Karpas-422 (cell line): ENCODE measurements around the gene ZNF500. TPM values are rescaled to one million over a fixed set of nuclear protein-coding genes. Genes with fewer than 3 reads are reported as not detected.

Experiments
- DNase-seq: peaks from one replicate; pipeline ENCODE4 v3.0.0-alpha.2; 2015
- H2AFZ ChIP-seq: fragments of 200-600 bp; sonication (generic); 2 replicates; pipeline ENCODE4 v1.6.1; 2014; ENCODE audit warnings: antibody characterized with exemption, low read length, mixed read lengths
- H3K27ac ChIP-seq: fragments of 200-600 bp; sonication (generic); 2 replicates; pipeline ENCODE4 v1.5.1; 2014; ENCODE audit warnings: mild to moderate bottlenecking, low read length, moderate library complexity
- H3K27me3 ChIP-seq: fragments of 200-600 bp; sonication (generic); 2 replicates; pipeline ENCODE4 v1.6.1; 2014; ENCODE audit warnings: low read length, mixed read lengths
- H3K36me3 ChIP-seq: fragments of 200-600 bp; sonication (generic); 2 replicates; pipeline ENCODE4 v1.6.1; 2014; ENCODE audit warnings: low read length, mixed read lengths; ENCODE audit not compliant: insufficient read depth
- H3K4me1 ChIP-seq: fragments of 200-600 bp; sonication (generic); 2 replicates; pipeline ENCODE4 v1.6.1; 2014; ENCODE audit warnings: mild to moderate bottlenecking, low read length, mixed read lengths
- H3K4me2 ChIP-seq: fragments of 200-600 bp; sonication (generic); 2 replicates; pipeline ENCODE4 v1.6.1; 2014; ENCODE audit warnings: low read length, low read depth, mild to moderate bottlenecking; ENCODE audit not compliant: poor library complexity, severe bottlenecking
- H3K4me3 ChIP-seq: fragments of 200-600 bp; sonication (generic); 2 replicates; pipeline ENCODE4 v1.5.1; 2014; ENCODE audit warnings: mild to moderate bottlenecking, antibody characterized with exemption, low read length, mixed read lengths
- H3K79me2 ChIP-seq: fragments of 200-600 bp; sonication (generic); 2 replicates; pipeline ENCODE4 v1.6.1; 2014; ENCODE audit warnings: mild to moderate bottlenecking, low read length, mixed read lengths
- H3K9ac ChIP-seq: fragments of 200-600 bp; sonication (generic); 2 replicates; pipeline ENCODE4 v1.6.0; 2014; ENCODE audit warnings: low read length
- H3K9me2 ChIP-seq: fragments of 200-600 bp; sonication (generic), shearing (Covaris generic); replicated peaks from 2 replicates; pipeline ENCODE4 v1.6.0; 2014; ENCODE audit warnings: mild to moderate bottlenecking, low read length, moderate library complexity; ENCODE audit not compliant: insufficient read depth
- H3K9me3 ChIP-seq: fragments of 300-700, 200-600 bp; sonication (generic); 2 replicates; pipeline ENCODE4 v1.6.1; 2014; ENCODE audit warnings: low read length, mixed read lengths
- H4K20me1 ChIP-seq: fragments of 200-600 bp; sonication (generic); 2 replicates; pipeline ENCODE4 v1.6.1; 2014; ENCODE audit warnings: mild to moderate bottlenecking, antibody characterized with exemption, low read length, low read depth; ENCODE audit not compliant: insufficient read depth
- small RNA-seq: library from RNA; depleted of rRNA; stranded (forward); fragments of <200 nt; gene quantifications from one replicate; pipeline ENCODE3, GENCODE V24; 2014
- total RNA-seq: library from RNA; depleted of rRNA; stranded (reverse); fragments of >200 nt; shearing (Covaris generic); gene quantifications from 2 replicates; pipeline ENCODE4 v1.2.3, GENCODE V29; 2014; ENCODE audit warnings: low replicate concordance; rRNA removed

The ZNF500 gene
- total RNA-seq, 1 experiment from 2014 or later: 4.9 TPM

- Histone ChIP-seq H3K9me2 (no peaks in the 10 kb centered on the region), H3K27ac (no peak overlapping the region), H3K4me2 (no peak overlapping the region), H3K4me1 (peaks cover 24% of the 10 kb centered on the region), H3K27me3 (no peaks in the 10 kb centered on the region), H3K36me3 (peaks cover 2% of the 10 kb centered on the region), H4K20me1 (peaks cover 9% of the 10 kb centered on the region), H3K4me3 (no peak overlapping the region), H3K79me2 (peaks cover 19% of the 10 kb centered on the region), H2AFZ (no peak overlapping the region), H3K9me3 (no peaks in the 10 kb centered on the region), H3K9ac (no peak overlapping the region)
- no peak for DNase-seq
Measured at GRCh38 chr16:4698321-4699045, 68.5 kb downstream of the ZNF500 start.

Small RNA genes lying within 50 kb of the gene (small RNA-seq; reads per million reads assigned to genes)
- gene RF00017: not detected

Other genes with a start within 250 kb of the ZNF500 start
- not detected in 2 replicates for gene CDIP1, start 228.4 kb downstream of the ZNF500 start, total RNA-seq
- not detected in 2 replicates for gene C16orf96, start 210.8 kb downstream of the ZNF500 start, total RNA-seq
- gene UBALD1, start 152.3 kb downstream of the ZNF500 start, total RNA-seq: 10.0 and 30.6 TPM in 2 replicates
- gene MGRN1, start 142.3 kb downstream of the ZNF500 start, total RNA-seq: 16.8 and 23.0 TPM in 2 replicates
- 24.0 and 53.9 TPM in 2 replicates for gene NUDT16L1, start 73.6 kb downstream of the ZNF500 start, total RNA-seq
- 6.4 and 16.8 TPM in 2 replicates for gene ANKS3, start 32.9 kb downstream of the ZNF500 start, total RNA-seq
- 0.22 and 3.7 TPM in 2 replicates for gene DNAAF8, start 32.6 kb downstream of the ZNF500 start, total RNA-seq
- not detected in 2 replicates for gene SEPTIN12, start 21.2 kb upstream of the ZNF500 start, total RNA-seq
- gene SMIM22, start 28.2 kb upstream of the ZNF500 start, total RNA-seq: not detected in 2 replicates
- 9.4 and 28.4 TPM in 2 replicates for gene ROGDI, start 35.5 kb upstream of the ZNF500 start, total RNA-seq
- gene GLYR1, start 80.1 kb upstream of the ZNF500 start, total RNA-seq: 23.4 and 45.8 TPM in 2 replicates
- 21.7 and 27.3 TPM in 2 replicates for gene UBN1, start 80.3 kb upstream of the ZNF500 start, total RNA-seq
- not detected in 2 replicates for gene PPL, start 170.0 kb upstream of the ZNF500 start, total RNA-seq
- not detected in 2 replicates for gene SEC14L5, start 191.2 kb upstream of the ZNF500 start, total RNA-seq